Stimulated activated CD4-positive, alpha-beta T cell treated with anti-CD3 and anti-CD28 coated beads, Interleukin-12 subunit alpha, Interleukin-12 subunit beta, amount 100 ng/mL, for 24 hours (primary cell): ENCODE results near the gene TMEM179.
"Not testable (repeated sequence)": the region's sequence is repeated elsewhere in the genome, so short reads cannot be mapped to it uniquely, and the experiment has no call there.

Experiments
- DNase-seq, 2 experiments: peaks; one replicate each; pipeline ENCODE4 v3.0.0-alpha.2; 2020; ENCODE audit warnings: low read depth in 2 of 2

Gene TMEM179

GRCh38 chr14:104586832-104587620 lies 17.5 kb downstream of the TMEM179 start:
- DNase-seq = no peak

- no peak for DNase-seq
Observed at GRCh38 chr14:104585966-104586697, 18.4 kb downstream of the TMEM179 start.

GRCh38 chr14:104584557-104584956 lies 20.0 kb downstream of the TMEM179 start:
- DNase-seq = no peak

- no peak for DNase-seq
Observed at GRCh38 chr14:104583424-104584306, 20.9 kb downstream of the TMEM179 start.

- no peak for DNase-seq
Observed at GRCh38 chr14:104582662-104583061, 21.9 kb downstream of the TMEM179 start.

- DNase-seq = no peak
Observed at GRCh38 chr14:104582005-104582404, 22.6 kb downstream of the TMEM179 start.

GRCh38 chr14:104581521-104581920 lies 23.1 kb downstream of the TMEM179 start:
- no peak for DNase-seq

GRCh38 chr14:104580961-104581360 lies 23.6 kb downstream of the TMEM179 start:
- no peak for DNase-seq

- not testable (repeated sequence) for DNase-seq
Observed at GRCh38 chr14:104579939-104580338, 24.6 kb downstream of the TMEM179 start.

GRCh38 chr14:104579507-104579906 lies 25.1 kb downstream of the TMEM179 start, which contains the start of gene C14orf180:
TSS of gene C14orf180 (plus strand) at chr14:104579764. CDS start at chr14:104586431, 6,667 bp downstream.
- no peak for DNase-seq

- no peak for DNase-seq
Observed at GRCh38 chr14:104578321-104578720, 26.3 kb downstream of the TMEM179 start.

GRCh38 chr14:104577847-104578301 lies 26.7 kb downstream of the TMEM179 start:
- no peak for DNase-seq

GRCh38 chr14:104577426-104577825 lies 27.1 kb downstream of the TMEM179 start:
- DNase-seq = no peak

GRCh38 chr14:104576970-104577332 lies 27.6 kb downstream of the TMEM179 start:
- DNase-seq = no peak

GRCh38 chr14:104576232-104576969 lies 28.2 kb downstream of the TMEM179 start:
- no peak for DNase-seq

- DNase-seq = no peak
Observed at GRCh38 chr14:104574978-104575583, 29.5 kb downstream of the TMEM179 start.

- no peak for DNase-seq
Observed at GRCh38 chr14:104574536-104574935, 30.0 kb downstream of the TMEM179 start.

GRCh38 chr14:104573930-104574329 lies 30.6 kb downstream of the TMEM179 start:
- DNase-seq = no peak

- DNase-seq = no peak
Observed at GRCh38 chr14:104572668-104573067, 31.9 kb downstream of the TMEM179 start.

GRCh38 chr14:104572024-104572626 lies 32.4 kb downstream of the TMEM179 start:
- no peak for DNase-seq
